HG02981 (cell line): ENCODE data around the gene FOXI1.
"Not testable (repeated sequence)": the region's sequence is repeated elsewhere in the genome, so short reads cannot be mapped to it uniquely, and the experiment has no call there.

Source experiments
- ATAC-seq: cut with Tn5 transposase; IDR thresholded peaks from one replicate; pipeline ENCODE4 v1.9.1; 2021; ENCODE audit warnings: mild to moderate bottlenecking, moderate library complexity; ENCODE audit not compliant: unreplicated experiment

FOXI1 gene

GRCh38 chr5:170121321-170121720 lies 15.6 kb downstream of the FOXI1 start:
- ATAC-seq = no peak

DNA sequence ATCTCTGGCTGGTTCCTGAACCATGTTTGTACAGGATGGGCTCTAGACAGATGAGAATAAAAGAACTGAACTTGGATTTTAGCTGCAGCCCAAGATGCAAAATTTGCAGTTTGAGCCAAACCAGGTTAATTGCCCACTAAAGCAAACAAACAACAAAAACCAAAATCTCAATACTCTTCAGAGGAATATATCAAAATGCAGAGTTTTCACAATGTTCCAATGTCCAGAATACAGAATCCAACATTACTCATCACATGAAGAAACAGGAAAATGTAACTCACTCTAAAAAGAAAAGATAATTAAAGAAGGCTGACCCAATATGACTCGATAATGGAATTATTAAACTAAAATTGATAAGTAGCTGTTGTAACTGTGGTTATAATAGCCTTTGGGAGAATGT lies 20.4 kb downstream of the FOXI1 start:
- no peak for ATAC-seq

- no peak for ATAC-seq
Observed at GRCh38 chr5:170126626-170127025, 20.9 kb downstream of the FOXI1 start.

GRCh38 chr5:170131235-170131634 lies 25.5 kb downstream of the FOXI1 start:
- ATAC-seq = no peak

DNA sequence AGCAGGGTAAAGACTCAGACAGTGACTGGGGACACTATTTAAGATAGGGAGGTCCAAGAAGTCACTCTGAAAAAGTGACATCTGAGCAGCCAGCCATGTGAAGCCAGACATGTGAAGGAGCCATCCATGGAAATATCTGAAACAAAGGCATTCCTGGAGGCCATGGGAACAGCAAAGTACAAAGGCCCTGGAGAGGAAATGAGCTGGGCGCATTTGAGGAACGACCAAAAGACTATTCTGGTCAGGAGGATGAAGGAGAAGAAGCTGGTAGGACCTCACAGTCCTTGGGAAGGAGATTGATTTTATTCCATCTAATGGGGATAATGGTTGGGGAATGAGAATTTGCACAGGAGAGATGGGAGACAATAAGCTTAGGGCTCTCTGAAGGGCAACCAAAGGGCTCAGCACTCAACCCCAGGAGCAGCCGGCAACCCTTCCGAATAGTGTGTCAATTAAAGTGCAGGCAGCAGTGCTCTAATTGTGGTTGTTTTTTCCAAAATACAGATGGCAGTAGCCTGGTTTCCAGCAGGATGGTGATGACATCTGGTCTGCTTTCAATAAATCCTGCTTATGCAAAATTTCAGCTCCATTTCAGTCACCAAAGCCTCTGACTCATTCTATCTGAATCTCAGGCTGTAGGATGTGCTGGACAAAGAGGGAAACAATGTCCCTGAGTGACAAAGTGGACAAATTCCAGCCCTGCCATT lies 26.7 kb downstream of the FOXI1 start:
- no peak for ATAC-seq

DNA sequence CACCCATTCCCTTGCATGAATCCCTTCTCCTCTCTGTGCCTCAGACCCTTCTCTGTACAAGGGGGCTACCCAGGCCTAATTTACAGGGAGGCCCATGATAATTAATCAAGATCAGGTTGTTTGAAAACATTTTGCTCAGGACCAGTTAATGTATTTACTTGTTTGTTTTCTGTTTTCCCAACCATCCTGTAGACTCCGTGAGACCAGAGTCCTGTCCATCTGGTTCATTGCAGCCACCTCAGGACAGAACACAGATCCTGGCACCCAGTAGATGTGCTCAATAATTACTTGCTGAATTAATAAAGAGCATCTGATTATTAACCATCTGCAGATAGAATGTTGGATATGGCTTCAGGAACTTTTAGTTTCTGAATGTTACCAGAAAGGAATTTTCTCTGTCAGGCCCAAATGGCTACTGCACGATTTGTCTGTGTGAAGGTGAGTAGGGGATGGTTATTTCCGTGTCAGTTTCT lies 27.3 kb downstream of the FOXI1 start:
- ATAC-seq = no peak

DNA sequence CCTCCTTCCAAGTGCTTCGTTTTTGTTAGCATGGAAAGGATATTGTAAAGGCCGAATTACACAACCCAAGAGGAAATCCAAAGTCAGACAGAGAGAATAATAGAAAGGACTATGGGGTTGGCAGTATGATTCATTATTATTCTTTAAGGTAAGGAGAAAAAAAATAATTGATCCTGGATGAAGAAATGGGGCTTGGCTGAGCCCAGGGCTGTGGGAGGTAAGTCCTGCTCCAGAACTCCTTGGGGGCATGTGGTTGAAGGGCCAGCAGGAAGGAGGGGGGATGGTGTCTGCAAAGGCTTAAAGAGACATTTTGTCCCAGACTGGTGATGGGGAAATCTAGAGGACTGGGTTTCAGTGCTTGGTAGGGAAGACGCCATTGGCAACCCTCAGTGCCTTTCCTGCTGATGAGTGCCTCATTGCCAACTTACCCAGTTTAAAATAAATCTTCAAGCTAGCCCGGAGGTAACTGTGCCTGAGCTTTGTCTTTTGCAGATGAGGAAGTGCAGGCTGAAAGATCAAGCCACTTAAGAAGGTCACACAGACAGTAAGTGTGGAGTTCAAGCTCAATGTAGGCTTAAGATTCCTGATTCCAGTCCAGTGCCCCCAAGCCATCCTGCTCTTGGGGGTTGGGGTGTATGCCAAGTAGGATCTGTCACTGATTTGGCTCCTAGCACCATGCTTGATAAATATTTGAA lies 30.2 kb downstream of the FOXI1 start:
- ATAC-seq = no peak

GRCh38 chr5:170136506-170136905 lies 30.8 kb downstream of the FOXI1 start:
- no peak for ATAC-seq

GRCh38 chr5:170137694-170138214 lies 32.1 kb downstream of the FOXI1 start:
- no peak for ATAC-seq

DNA sequence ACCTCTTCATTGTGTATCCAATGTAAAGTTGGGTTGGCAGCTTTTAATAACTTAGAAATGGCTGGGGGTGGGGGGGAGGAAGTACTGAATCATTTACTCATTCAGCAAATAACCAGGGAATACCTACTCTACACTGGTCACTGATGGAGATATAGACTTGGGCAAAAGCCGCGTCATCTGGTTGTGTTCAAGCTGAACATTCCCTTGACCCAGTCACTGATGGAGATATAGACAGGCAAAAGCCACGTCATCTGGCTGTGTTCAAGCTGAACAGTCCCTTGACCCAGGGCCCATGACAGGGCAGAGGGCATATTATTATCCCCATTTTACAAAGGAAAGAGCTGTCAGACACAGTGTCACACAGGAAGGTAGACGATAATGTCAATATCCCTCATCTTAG lies 32.6 kb downstream of the FOXI1 start:
- no peak for ATAC-seq

GRCh38 chr5:170139786-170140335 lies 34.2 kb downstream of the FOXI1 start:
- no peak for ATAC-seq

GRCh38 chr5:170141196-170141595 lies 35.5 kb downstream of the FOXI1 start:
- not testable (repeated sequence) for ATAC-seq

DNA sequence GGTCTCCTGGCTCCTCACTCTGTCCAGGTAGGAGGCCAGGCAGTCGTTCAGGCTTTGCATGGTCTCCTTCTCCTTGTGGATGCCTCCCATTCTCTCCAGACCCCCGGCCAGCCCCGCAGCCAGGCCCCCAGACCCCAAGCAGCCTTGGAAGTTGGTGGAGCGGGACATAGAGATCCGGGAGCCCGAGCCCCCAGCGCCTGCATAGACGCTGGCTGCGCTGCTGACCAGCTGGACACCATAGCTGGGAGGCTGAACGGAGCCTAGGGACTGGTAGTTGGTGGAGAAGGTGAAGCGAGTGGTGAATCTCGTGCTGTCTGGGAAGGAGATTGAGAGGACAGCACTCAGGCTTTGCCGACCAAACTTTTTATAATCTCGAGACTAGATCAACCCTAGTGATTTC lies 35.9 kb downstream of the FOXI1 start:
- ATAC-seq = no peak

GRCh38 chr5:170142196-170142595 lies 36.5 kb downstream of the FOXI1 start:
- ATAC-seq = no peak

GRCh38 chr5:170143091-170143490 lies 37.4 kb downstream of the FOXI1 start:
- ATAC-seq = no peak

DNA sequence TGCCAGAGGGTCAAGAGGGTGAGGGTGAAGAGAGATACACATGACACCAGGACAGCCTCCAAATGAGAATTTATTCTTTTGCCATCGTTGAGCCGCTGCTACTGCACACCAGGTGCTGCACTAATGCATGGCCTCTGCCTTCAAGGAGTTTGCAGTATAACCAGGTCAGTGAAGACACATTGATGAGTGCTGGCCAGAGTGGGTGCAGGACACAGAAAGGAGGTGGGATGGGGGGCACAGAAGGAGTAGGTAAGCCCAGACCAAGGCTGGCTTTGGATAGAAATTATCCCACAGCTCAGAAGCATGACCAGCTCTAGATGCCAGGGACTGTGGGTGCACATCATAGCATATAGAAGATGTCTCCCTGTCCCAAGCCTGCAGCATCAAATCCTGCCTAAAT lies 38.0 kb downstream of the FOXI1 start:
- ATAC-seq = no peak

DNA sequence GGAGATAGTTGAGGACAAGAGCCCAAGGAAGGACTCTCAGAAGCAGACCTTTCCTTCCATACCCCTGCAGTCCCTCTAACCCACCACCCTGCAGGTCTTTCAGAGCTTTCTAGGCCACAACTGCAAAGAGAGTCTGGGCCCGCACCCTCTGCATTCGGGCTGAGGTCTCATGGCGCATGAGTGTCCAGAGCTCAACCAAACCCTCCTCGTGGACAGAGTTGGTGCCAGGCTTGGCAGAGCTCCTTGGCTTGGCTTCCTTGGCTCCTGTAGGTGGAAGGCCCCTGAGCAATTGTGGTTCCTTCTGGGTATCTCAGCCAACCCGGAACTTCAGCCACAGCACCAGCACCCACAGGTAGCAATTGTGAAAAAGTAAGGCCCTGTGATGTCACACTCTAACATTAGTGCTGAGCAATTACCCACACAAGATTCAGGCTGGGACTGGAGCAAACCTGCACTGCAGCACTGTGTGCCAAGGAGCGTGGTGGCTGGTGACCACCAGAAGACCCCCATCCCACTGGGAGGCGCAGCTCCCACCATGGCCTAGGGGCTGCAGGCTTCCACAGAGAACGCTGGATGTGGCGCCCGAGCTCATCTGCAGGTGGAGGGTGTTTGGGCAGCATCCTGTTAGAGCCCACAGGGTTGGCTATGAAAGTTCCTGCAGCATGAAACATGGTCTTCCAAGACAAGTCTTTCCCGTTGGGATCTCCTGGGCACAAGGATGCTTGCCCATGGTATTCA lies 38.8 kb downstream of the FOXI1 start:
- no peak for ATAC-seq

GRCh38 chr5:170145462-170145861 lies 39.8 kb downstream of the FOXI1 start:
- ATAC-seq = no peak

GRCh38 chr5:170147051-170147752 lies 41.5 kb downstream of the FOXI1 start:
- no peak for ATAC-seq

GRCh38 chr5:170147753-170148264 lies 42.1 kb downstream of the FOXI1 start:
- ATAC-seq = no peak
